Calu3 (cell line): ENCODE data around the gene TSPAN10. TPM values are rescaled to one million over a fixed set of nuclear protein-coding genes. Genes with fewer than 3 reads are reported as not detected.

ENCODE experiments used
- BruUV-seq: library from RNA; stranded (reverse); fragments of 400-500 nt; replicated peaks from 2 replicates; lab custom pipeline; 2021; lab: Mats Ljungman, UMichigan
- CTCF ChIA-PET: fragments of 300-600 bp; sonication (Branson Sonifier 250); formaldehyde crosslinking; loops from one replicate; lab custom pipeline; 2022; ENCODE audit warnings: antibody characterized with exemption; lab: Charles Lee
- DNase-seq: peaks from one replicate; pipeline ENCODE4 v3.0.0; 2022
- H3K27ac Mint-ChIP-seq: one replicate; pipeline ENCODE4 v1.8.0; 2022; ENCODE audit warnings: mixed read lengths; ENCODE audit not compliant: unreplicated experiment
- H3K27me3 Mint-ChIP-seq: one replicate; pipeline ENCODE4 v1.8.0; 2022; ENCODE audit warnings: mixed read lengths; ENCODE audit not compliant: unreplicated experiment
- H3K36me3 Mint-ChIP-seq: one replicate; pipeline ENCODE4 v1.8.0; 2022; ENCODE audit warnings: mild to moderate bottlenecking, moderate library complexity, mixed read lengths; ENCODE audit not compliant: insufficient read depth, unreplicated experiment
- H3K4me1 Mint-ChIP-seq: one replicate; pipeline ENCODE4 v1.8.0; 2022; ENCODE audit warnings: mild to moderate bottlenecking, low read depth, mixed read lengths; ENCODE audit not compliant: unreplicated experiment
- H3K4me3 Mint-ChIP-seq: one replicate; pipeline ENCODE4 v1.8.0; 2022; ENCODE audit warnings: mild to moderate bottlenecking, low read depth, moderate library complexity, mixed read lengths; ENCODE audit not compliant: unreplicated experiment
- H3K9me3 Mint-ChIP-seq: one replicate; pipeline ENCODE4 v1.8.0; 2022; ENCODE audit warnings: low read depth, mixed read lengths; ENCODE audit not compliant: unreplicated experiment
- intact Hi-C: fragments of 100-400 bp; cut with micrococcal nuclease; formaldehyde crosslinking; loops from one replicate; pipeline ENCODE4 v1.10.0; 2022; ENCODE audit not compliant: unreplicated experiment
- total RNA-seq: library from RNA; stranded (reverse); gene quantifications from 2 replicates; pipeline ENCODE4 v1.2.3, GENCODE V29; 2022
- TF ChIP-seq, protein P1 (sequence below): fragments of 200-600 bp; IDR thresholded peaks from one replicate; pipeline ENCODE4 v1.8.0; 2022; ENCODE audit warnings: antibody characterized with exemption; ENCODE audit not compliant: unreplicated experiment

Gene TSPAN10
- total RNA-seq, 1 experiment from 2014 or later: 2.9 TPM

DNA sequence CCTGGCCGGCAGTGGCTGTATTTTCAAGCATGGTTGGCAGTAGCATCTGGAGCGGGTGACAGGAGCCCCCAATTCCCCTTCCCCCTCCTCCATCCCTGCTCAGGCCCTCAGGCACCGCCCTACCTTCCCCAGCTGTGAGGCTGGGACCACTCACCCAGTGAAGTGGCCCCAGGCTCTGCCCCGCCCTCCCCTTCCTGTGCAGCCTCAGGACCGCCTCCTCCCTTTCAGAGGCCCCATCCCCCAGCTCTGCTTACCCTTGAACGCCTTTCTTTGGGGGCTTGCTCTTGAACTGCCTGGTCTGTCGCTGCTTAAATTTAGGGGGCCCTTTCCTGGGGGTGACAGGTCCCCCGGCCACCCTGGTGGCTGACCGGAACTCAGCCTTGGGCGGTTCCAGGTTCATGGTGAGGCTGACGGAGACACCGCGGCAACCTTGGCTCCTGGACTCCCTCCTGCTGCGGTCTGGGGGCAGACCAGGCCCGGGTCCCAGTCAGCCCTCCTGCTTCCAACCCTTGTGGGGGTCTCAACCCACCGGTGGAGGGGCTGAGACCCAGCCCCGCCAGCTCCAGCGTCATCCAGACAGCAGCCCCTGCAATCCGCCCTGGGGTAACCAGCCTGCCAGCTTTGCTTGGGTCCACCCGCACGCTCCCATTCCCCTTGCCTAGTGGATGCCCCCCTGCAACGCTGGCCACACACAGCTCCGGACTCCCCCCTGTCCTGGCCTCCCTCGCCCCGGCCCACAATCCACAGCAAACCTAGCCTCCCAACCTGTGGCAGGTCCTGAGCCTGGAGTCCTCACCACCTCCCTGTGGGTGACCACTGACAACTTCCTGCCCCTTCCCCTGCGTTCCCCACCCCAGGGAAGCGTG is 16.1 kb downstream of the TSPAN10 start:
- TF ChIP-seq, protein P1, sequence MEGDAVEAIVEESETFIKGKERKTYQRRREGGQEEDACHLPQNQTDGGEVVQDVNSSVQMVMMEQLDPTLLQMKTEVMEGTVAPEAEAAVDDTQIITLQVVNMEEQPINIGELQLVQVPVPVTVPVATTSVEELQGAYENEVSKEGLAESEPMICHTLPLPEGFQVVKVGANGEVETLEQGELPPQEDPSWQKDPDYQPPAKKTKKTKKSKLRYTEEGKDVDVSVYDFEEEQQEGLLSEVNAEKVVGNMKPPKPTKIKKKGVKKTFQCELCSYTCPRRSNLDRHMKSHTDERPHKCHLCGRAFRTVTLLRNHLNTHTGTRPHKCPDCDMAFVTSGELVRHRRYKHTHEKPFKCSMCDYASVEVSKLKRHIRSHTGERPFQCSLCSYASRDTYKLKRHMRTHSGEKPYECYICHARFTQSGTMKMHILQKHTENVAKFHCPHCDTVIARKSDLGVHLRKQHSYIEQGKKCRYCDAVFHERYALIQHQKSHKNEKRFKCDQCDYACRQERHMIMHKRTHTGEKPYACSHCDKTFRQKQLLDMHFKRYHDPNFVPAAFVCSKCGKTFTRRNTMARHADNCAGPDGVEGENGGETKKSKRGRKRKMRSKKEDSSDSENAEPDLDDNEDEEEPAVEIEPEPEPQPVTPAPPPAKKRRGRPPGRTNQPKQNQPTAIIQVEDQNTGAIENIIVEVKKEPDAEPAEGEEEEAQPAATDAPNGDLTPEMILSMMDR: no peak
- H3K9me3 Mint-ChIP-seq: no peaks in the 10 kb centered on the region
- peaks cover 9% of the 10 kb centered on the region for H3K4me1 Mint-ChIP-seq
- H3K36me3 Mint-ChIP-seq: peaks cover 5% of the 10 kb centered on the region
- no peak overlapping the region for H3K27ac Mint-ChIP-seq
- no peak for DNase-seq
- CTCF ChIA-PET: interaction anchor here (0.6 kb wide), 2 partner anchors 52 to 76 kb away, joined by 4 read pairs; no protein-coding TSS in a partner anchor
- no TSS peak for BruUV-seq
- intact Hi-C loops: no loop called here
- H3K27me3 Mint-ChIP-seq: no peaks in the 10 kb centered on the region
- no peak overlapping the region for H3K4me3 Mint-ChIP-seq

GRCh38 chr17:81655378-81656117 is 18.6 kb downstream of the TSPAN10 start:
- intact Hi-C loops: no loop called here
- Mint-ChIP-seq H3K4me1 (peaks cover 25% of the 10 kb centered on the region), H3K27me3 (no peaks in the 10 kb centered on the region), H3K27ac (no peak overlapping the region), H3K4me3 (no peak overlapping the region), H3K9me3 (no peaks in the 10 kb centered on the region), H3K36me3 (peaks cover 16% of the 10 kb centered on the region)
- no TSS peak for BruUV-seq
- no peak for DNase-seq
- CTCF ChIA-PET: no interaction called here
- TF ChIP-seq, protein P1: no peak

DNA sequence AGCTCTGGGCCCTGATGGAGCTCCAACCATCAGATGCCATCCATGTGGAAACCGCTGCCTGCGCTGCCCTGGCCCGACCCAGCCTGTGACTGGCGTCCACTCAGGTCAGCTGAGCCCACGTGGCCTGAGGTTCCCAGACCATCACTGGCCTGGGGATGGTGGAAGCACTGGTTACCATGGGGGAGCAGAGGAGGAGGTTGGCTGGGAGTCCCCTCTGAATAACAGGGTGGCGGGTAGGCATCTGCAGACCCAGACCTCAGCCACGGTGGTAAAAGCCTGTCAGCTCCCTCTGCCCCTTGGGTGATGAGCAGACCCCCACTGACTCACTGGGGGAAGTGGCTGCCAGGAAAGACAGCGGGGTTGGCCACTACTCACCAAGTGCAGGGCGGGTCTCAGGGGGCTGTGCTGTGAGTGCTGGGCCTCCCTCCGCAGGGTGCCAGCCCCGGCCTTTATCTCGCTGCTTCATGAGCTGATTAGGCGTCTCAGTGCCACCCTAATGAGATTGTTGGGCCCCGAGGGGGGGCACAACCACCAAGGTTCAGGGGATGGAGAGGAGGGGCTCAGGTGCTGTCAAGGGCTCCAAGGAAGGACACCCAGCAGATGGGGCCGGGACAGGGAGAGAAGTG is 19.2 kb downstream of the TSPAN10 start, which contains the start of gene PDE6G:
PDE6G (minus strand) TSS at position 425 of the 626 bp plus-strand sequence. CDS start 3,237 bp downstream, outside the sequence.
- H3K4me1 Mint-ChIP-seq: peaks cover 28% of the 10 kb centered on the region
- no peaks in the 10 kb centered on the region for H3K27me3 Mint-ChIP-seq
- H3K9me3 Mint-ChIP-seq: no peaks in the 10 kb centered on the region
- DNase-seq: no peak
- CTCF ChIA-PET: no interaction called here
- H3K4me3 Mint-ChIP-seq: no peak within 1 kb of the TSS
- no peak within 1 kb of the TSS for H3K27ac Mint-ChIP-seq
- TF ChIP-seq, protein P1: no peak
- peaks cover 16% of the 10 kb centered on the region for H3K36me3 Mint-ChIP-seq
- BruUV-seq: no TSS peak
- intact Hi-C loops: no loop called here

DNA sequence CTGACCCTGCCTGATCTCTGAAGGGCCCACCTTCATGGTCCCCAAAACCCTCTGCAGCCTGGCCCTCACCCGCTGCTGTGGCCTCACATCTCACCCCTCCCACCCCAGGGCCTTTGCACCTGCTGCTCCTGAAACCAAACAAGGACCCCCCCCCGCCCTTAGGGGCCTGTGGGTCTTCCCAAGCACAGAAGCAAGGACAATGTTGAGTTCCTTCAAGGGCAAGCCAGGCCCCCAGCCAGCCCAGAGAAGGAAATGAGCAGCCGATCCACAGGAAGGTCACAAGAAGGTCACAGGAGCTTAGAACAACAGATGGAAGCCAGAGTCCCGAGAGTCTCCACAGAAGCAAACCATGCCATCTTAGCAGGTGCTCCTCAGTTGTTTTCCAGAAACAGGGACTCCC is 19.8 kb downstream of the TSPAN10 start:
- Mint-ChIP-seq H3K4me1 (peaks cover 22% of the 10 kb centered on the region), H3K27me3 (no peaks in the 10 kb centered on the region), H3K9me3 (no peaks in the 10 kb centered on the region), H3K27ac (no peak overlapping the region), H3K36me3 (peaks cover 13% of the 10 kb centered on the region), H3K4me3 (no peak overlapping the region)
- no TSS peak for BruUV-seq
- TF ChIP-seq, protein P1: no peak
- DNase-seq: no peak
- intact Hi-C loops: no loop called here
- CTCF ChIA-PET: no interaction called here
